Left lung (tissue), 10 donors: ENCODE measurements around the gene ARID5B. TPM values are rescaled to one million over a fixed set of nuclear protein-coding genes. Genes with fewer than 3 reads are reported as not detected.

ENCODE experiments used
- ATAC-seq: fragments of 200-7000 bp; cut with Tn5 transposase; one replicate; pipeline ENCODE4 v1.9.1; 2020; ENCODE audit warnings: moderate library complexity
- DNase-seq, 4 donors: peaks; one replicate each; pipeline ENCODE4 v3.0.0-alpha.2; 2013 to 2020
- H3K27ac ChIP-seq, 2 donors: fragments of 200-600 bp; sonication (generic) in 1 of 2; one replicate each; pipeline versions ENCODE4 v1.5.0 to v1.8.0; 2020 to 2021
- H3K27me3 ChIP-seq, 2 donors: fragments of 200-600 bp; sonication (generic) in 1 of 2; one replicate each; pipeline versions ENCODE4 v1.5.0 to v1.8.0; 2020 to 2021
- H3K36me3 ChIP-seq, 2 donors: fragments of 200-600 bp; sonication (generic) in 1 of 2; one replicate each; pipeline versions ENCODE4 v1.5.0 to v1.8.0; 2020 to 2021
- H3K4me1 ChIP-seq, 2 donors: fragments of 200-600 bp; one replicate each; pipeline ENCODE4 v1.8.0; 2021
- H3K4me3 ChIP-seq, 2 donors: fragments of 200-600 bp; sonication (generic) in 1 of 2; one replicate each; pipeline versions ENCODE4 v1.5.0 to v1.8.0; 2020 to 2021; ENCODE audit warnings: mild to moderate bottlenecking in 1 of 2
- H3K9me3 ChIP-seq, 2 donors: fragments of 200-600 bp; sonication (generic) in 1 of 2; one replicate each; pipeline versions ENCODE4 v1.5.0 to v1.8.0; 2020 to 2021
- intact Hi-C, 2 donors: fragments of 100-400 bp; cut with DNase I; formaldehyde crosslinking; loops; one replicate each; pipeline versions ENCODE4 v1.11.2 to v1.14.2; 2022
- polyA plus RNA-seq, 6 donors: library from polyadenylated mRNA; unstranded; fragments of 120-200 nt; gene quantifications; one replicate each; pipeline ENCODE4 v1.2.1, GENCODE V29; 2013; ENCODE audit not compliant: insufficient read length in 6 of 6
- total RNA-seq, 2 donors: library from RNA; stranded (reverse); fragmentation: NEBNext Ultra II Directional; extraction: Animal tissue kit (Norgen Biotek cat#: 25700); gene quantifications; one replicate each; pipeline ENCODE4 v1.2.1, GENCODE V29; 2021
- TF ChIP-seq, protein P1 (sequence below), 2 donors: fragments of 200-600 bp; sonication (generic) in 1 of 2; IDR thresholded peaks; one replicate each; pipeline versions ENCODE4 v1.5.0 to v1.8.0; 2021; ENCODE audit warnings: antibody characterized with exemption in 2 of 2
- donor health status: DM: no; HTN: yes; CAD: no.
- donor health status: DM: no; HTN: no; CAD: no.

The ARID5B gene
- total and polyA plus RNA-seq, 8 donors: 29.9 to 51.5 (median 44.4) TPM

GRCh38 chr10:62082271-62082656, 180.8 kb downstream of the ARID5B start:
- TF ChIP-seq, protein P1, sequence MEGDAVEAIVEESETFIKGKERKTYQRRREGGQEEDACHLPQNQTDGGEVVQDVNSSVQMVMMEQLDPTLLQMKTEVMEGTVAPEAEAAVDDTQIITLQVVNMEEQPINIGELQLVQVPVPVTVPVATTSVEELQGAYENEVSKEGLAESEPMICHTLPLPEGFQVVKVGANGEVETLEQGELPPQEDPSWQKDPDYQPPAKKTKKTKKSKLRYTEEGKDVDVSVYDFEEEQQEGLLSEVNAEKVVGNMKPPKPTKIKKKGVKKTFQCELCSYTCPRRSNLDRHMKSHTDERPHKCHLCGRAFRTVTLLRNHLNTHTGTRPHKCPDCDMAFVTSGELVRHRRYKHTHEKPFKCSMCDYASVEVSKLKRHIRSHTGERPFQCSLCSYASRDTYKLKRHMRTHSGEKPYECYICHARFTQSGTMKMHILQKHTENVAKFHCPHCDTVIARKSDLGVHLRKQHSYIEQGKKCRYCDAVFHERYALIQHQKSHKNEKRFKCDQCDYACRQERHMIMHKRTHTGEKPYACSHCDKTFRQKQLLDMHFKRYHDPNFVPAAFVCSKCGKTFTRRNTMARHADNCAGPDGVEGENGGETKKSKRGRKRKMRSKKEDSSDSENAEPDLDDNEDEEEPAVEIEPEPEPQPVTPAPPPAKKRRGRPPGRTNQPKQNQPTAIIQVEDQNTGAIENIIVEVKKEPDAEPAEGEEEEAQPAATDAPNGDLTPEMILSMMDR (IDR thresholded peaks at IDR 0.05): no peak
- intact Hi-C loops: no loop called here
- Histone ChIP-seq H3K4me1 (peaks cover 28 to 38% of the 10 kb centered on the region in 2 donors), H3K27me3 (no peaks in the 10 kb centered on the region), H3K36me3 (peaks cover 0 to 24% of the 10 kb centered on the region in 2 donors), H3K9me3 (no peaks in the 10 kb centered on the region), H3K27ac (peak overlapping the region; percentile 76 to 79), H3K4me3 (no peak overlapping the region)
- DNase-seq (no peak), ATAC-seq (no peak)

DNA sequence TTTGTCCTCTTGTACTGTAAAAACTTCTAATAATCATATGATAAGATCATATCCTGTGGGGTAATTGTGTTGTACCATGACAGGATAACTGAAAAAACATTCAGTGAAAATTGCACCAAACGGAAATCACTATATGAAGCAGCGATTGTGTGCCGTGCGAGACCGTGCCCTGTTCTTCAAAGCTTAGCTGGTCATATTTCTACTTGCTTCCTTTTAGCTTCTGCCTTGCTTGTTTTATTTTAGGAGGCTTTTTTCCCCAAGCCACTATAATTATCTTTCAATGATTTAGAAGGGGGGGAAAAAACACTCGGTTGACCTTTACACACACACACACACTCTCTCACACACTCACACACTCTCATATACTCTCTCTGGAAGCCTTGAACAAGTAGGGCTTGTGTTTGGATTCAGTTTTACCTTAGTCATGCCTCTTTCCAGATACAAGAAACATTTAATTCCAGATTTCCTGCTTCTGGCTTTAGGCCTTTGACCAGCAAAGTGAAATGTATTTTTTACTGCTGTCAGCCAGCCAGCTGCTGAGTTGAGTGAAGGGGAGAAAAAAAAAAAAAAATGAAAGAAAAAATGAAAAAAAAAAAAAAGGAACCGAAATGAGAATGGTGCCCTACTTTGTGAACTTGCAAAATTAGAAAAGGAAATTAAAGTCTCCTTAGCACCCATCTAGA, 181.4 kb downstream of the ARID5B start:
- intact Hi-C loops: no loop called here
- DNase-seq (peak in 2 of 4 donors; percentile 56 to 65), ATAC-seq (peak; percentile 68)
- H3K27ac ChIP-seq: peak overlapping the region; percentile 76 to 79
- no peak overlapping the region for H3K4me3 ChIP-seq
- H3K4me1 ChIP-seq: peaks cover 28 to 38% of the 10 kb centered on the region in 2 donors
- no peaks in the 10 kb centered on the region for H3K9me3 ChIP-seq
- H3K36me3 ChIP-seq: peaks cover 0 to 25% of the 10 kb centered on the region in 2 donors
- no peaks in the 10 kb centered on the region for H3K27me3 ChIP-seq
- TF ChIP-seq, protein P1 (IDR thresholded peaks at IDR 0.05): no peak

GRCh38 chr10:62083412-62084267, 182.1 kb downstream of the ARID5B start:
- TF ChIP-seq, protein P1 (IDR thresholded peaks at IDR 0.05): no peak
- Histone ChIP-seq H3K4me1 (peaks cover 28 to 38% of the 10 kb centered on the region in 2 donors), H3K36me3 (peaks cover 0 to 26% of the 10 kb centered on the region in 2 donors), H3K9me3 (no peaks in the 10 kb centered on the region), H3K27ac (peak overlapping the region; percentile 76 to 79), H3K4me3 (no peak overlapping the region), H3K27me3 (no peaks in the 10 kb centered on the region)
- intact Hi-C loops: no loop called here
- DNase-seq (peak in 2 of 4 donors; percentile 59 to 70), ATAC-seq (peak; percentile 67)

DNA sequence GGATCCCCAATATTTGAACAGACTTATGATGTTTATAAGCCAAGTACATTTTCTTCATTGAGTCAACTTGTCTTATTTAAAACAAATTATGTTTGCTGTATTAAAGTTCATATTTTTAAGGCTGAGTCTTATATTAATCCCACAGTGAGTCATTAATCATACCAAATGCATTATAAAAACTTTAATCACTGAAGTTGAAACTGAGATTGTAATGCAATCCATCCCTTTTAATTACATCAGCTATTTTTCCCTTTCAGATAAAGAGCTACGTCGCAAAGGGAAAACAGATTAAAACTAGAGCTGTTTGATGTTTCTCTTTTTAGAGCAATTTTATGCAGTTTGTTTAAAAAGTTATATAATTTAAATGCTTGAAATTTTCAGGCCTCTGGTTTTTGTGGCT, 183.0 kb downstream of the ARID5B start:
- intact Hi-C loops: no loop called here
- Histone ChIP-seq H3K4me1 (peaks cover 28 to 38% of the 10 kb centered on the region in 2 donors), H3K27ac (peak overlapping the region; percentile 76 to 79), H3K9me3 (no peaks in the 10 kb centered on the region), H3K4me3 (no peak overlapping the region), H3K27me3 (no peaks in the 10 kb centered on the region), H3K36me3 (peaks cover 0 to 33% of the 10 kb centered on the region in 2 donors)
- ATAC-seq (no peak), DNase-seq (no peak)
- TF ChIP-seq, protein P1 (IDR thresholded peaks at IDR 0.05): no peak

DNA sequence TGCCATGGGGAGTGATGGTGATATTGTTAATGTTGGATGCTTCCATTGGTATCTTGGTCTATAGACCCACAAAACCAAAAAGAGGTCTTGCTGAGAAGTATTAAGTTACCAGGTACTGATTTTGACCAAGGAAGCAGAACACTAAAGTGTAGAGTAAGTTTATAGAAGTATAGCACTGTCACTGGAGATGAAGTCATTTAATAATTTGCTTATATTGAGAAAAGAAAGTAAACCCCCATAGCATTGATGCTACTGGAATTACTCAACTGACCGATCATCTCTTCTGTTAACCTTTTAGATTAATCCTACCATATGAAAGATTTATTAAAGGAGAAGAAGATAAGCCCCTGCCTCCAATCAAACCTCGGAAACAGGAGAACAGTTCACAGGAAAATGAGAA, 183.9 kb downstream of the ARID5B start:
- Histone ChIP-seq H3K36me3 (peaks cover 0 to 41% of the 10 kb centered on the region in 2 donors), H3K27me3 (no peaks in the 10 kb centered on the region), H3K4me3 (no peak overlapping the region), H3K9me3 (no peaks in the 10 kb centered on the region), H3K4me1 (peaks cover 28 to 38% of the 10 kb centered on the region in 2 donors), H3K27ac (peak overlapping the region in 1 of 2 donors; percentile 66)
- TF ChIP-seq, protein P1 (IDR thresholded peaks at IDR 0.05): no peak
- ATAC-seq (no peak), DNase-seq (no peak)
- intact Hi-C loops: no loop called here
